Endothelial cell of umbilical vein (primary cell): ENCODE results near the gene CCT6B.

Source experiments
- EZH2 ChIP-seq: IDR thresholded peaks from 2 replicates; pipeline ENCODE4 v1.6.1; 2012; ENCODE audit warnings: borderline replicate concordance, low read depth, mild to moderate bottlenecking, moderate library complexity, low read length, inconsistent platforms; ENCODE audit not compliant: severe bottlenecking
- FOS ChIP-seq: IDR thresholded peaks from 2 replicates; pipeline ENCODE4 v1.6.1; 2011; ENCODE audit warnings: mild to moderate bottlenecking, low read length, moderate library complexity, borderline replicate concordance; ENCODE audit not compliant: insufficient read depth
- GATA2 ChIP-seq: IDR thresholded peaks from 2 replicates; pipeline ENCODE4 v1.7.0; 2011; ENCODE audit warnings: low read depth, mild to moderate bottlenecking, moderate library complexity, mixed read lengths, low read length; ENCODE audit not compliant: insufficient read length, insufficient read depth
- JUN ChIP-seq: IDR thresholded peaks from 2 replicates; pipeline ENCODE4 v1.6.1; 2011; ENCODE audit warnings: borderline replicate concordance, low read depth; ENCODE audit not compliant: insufficient read length, insufficient read depth
- MYC ChIP-seq: IDR thresholded peaks from one replicate; pipeline ENCODE4 v1.6.1; 2011; ENCODE audit warnings: mild to moderate bottlenecking, low read depth, low read length
- POLR2A ChIP-seq: IDR thresholded peaks from 2 replicates; pipeline ENCODE4 v1.6.1; 2012; ENCODE audit warnings: low read depth, mild to moderate bottlenecking, control low read depth, low read length
- POLR2AphosphoS5 ChIP-seq: IDR thresholded peaks from 2 replicates; pipeline ENCODE4 v1.6.1; 2012; ENCODE audit warnings: low read depth, mild to moderate bottlenecking, control low read depth, low read length, moderate library complexity; ENCODE audit not compliant: insufficient read depth
- TF ChIP-seq, protein P1 (sequence below): IDR thresholded peaks from 2 replicates; pipeline ENCODE4 v1.6.1; 2011; ENCODE audit not compliant: insufficient read depth, insufficient read length
- TF ChIP-seq, protein P2 (sequence below), 2 donors: IDR thresholded peaks; 1 replicate in 1 of 2; 2 replicates in 1 of 2; pipeline ENCODE4 v1.5.1; 2011; ENCODE audit warnings: low read length in 2 of 2, mild to moderate bottlenecking in 2 of 2, moderate library complexity in 2 of 2, control low read depth in 1 of 2, inconsistent platforms in 1 of 2, low read depth in 1 of 2; ENCODE audit not compliant: insufficient read depth in 1 of 2; ENCODE audit errors: extremely low read depth in 1 of 2

DNA sequence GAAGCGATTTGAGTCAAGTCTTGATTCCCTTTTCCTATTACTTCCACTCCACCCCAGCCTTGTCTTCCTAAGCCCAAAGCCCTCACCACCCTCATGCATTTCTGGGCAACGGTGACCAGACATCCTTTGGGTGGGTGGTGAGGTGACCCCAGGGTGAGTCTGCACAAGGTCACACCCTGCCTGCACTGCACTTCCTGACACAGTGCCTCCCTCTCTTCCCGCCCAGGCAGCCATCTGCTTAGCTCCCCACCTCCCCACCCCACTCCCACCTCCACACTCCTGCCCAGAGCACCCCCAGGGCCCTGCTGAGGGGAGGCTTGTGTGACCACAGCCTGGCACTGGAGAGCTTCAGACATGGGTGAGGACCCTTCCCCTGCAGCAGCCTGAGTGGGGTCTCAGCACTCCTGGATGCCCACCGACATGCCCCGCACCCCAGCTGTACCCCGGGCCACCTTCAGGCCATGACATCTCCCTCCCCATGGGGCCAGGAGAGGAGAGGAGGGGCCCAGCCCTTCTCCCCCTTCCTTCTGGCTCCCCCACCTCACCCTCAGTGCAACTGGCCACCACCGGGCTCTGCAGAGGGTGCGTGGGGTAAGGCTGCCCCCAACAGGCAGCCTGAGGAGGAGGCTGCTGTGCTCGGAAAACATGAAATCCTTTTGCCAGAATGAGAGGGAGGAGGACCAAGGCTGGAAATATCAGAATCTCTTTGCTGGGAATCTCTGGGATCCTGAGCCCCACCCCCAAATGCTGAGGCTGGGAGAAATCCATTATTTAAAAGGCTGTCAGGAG is 68.6 kb downstream of the CCT6B start:
- TF ChIP-seq, protein P1, sequence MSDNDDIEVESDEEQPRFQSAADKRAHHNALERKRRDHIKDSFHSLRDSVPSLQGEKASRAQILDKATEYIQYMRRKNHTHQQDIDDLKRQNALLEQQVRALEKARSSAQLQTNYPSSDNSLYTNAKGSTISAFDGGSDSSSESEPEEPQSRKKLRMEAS, result no peak
- TF ChIP-seq POLR2A, result no peak
- TF ChIP-seq POLR2AphosphoS5, result no peak
- TF ChIP-seq, protein P2, sequence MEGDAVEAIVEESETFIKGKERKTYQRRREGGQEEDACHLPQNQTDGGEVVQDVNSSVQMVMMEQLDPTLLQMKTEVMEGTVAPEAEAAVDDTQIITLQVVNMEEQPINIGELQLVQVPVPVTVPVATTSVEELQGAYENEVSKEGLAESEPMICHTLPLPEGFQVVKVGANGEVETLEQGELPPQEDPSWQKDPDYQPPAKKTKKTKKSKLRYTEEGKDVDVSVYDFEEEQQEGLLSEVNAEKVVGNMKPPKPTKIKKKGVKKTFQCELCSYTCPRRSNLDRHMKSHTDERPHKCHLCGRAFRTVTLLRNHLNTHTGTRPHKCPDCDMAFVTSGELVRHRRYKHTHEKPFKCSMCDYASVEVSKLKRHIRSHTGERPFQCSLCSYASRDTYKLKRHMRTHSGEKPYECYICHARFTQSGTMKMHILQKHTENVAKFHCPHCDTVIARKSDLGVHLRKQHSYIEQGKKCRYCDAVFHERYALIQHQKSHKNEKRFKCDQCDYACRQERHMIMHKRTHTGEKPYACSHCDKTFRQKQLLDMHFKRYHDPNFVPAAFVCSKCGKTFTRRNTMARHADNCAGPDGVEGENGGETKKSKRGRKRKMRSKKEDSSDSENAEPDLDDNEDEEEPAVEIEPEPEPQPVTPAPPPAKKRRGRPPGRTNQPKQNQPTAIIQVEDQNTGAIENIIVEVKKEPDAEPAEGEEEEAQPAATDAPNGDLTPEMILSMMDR (IDR thresholded peaks at IDR 0.05; ENCODE audit: extremely low read depth in 1 of 2, insufficient read depth in 1 of 2, low read depth in 1 of 2, low read length in 2 of 2), result peak; percentile 22 to 36
- no peak for TF ChIP-seq JUN
- TF ChIP-seq EZH2, result no peak
- no peak for TF ChIP-seq MYC
- no peak for TF ChIP-seq GATA2
- TF ChIP-seq FOS, result no peak
